Cortex of kidney (tissue), 1 donor: ENCODE data around the gene FRS3.

Experiments
- DNase-seq: peaks from one replicate; lab custom pipeline; 2025; lab: John Stamatoyannopoulos, UW

FRS3 gene

GRCh38 chr6:41741625-41742490, 37.8 kb downstream of the FRS3 start:
- no peak for DNase-seq

- DNase-seq, result no peak
Measured at GRCh38 chr6:41740366-41741162, 39.1 kb downstream of the FRS3 start.

- DNase-seq, result no peak
Measured at GRCh38 chr6:41739041-41739440, 40.7 kb downstream of the FRS3 start.

GRCh38 chr6:41737591-41738130, 42.0 kb downstream of the FRS3 start:
- DNase-seq, result no peak

- DNase-seq, result no peak
Measured at GRCh38 chr6:41736800-41737555, 42.7 kb downstream of the FRS3 start.

- no peak for DNase-seq
Measured at GRCh38 chr6:41736186-41736733, 43.4 kb downstream of the FRS3 start.

GRCh38 chr6:41735427-41736185, 44.1 kb downstream of the FRS3 start, which contains the start of gene TFEB:
TFEB (minus strand) TSS chr6:41735608; CDS start chr6:41691213, 44,395 bp downstream.
- DNase-seq, result peak; percentile 61

GRCh38 chr6:41734666-41735426, 44.9 kb downstream of the FRS3 start:
- no peak for DNase-seq

- no peak for DNase-seq
Measured at GRCh38 chr6:41733707-41734665, 45.7 kb downstream of the FRS3 start.

GRCh38 chr6:41733360-41733706, 46.4 kb downstream of the FRS3 start:
- no peak for DNase-seq

- no peak for DNase-seq
Measured at GRCh38 chr6:41732591-41733359, 46.9 kb downstream of the FRS3 start.

- DNase-seq, result no peak
Measured at GRCh38 chr6:41732149-41732548, 47.6 kb downstream of the FRS3 start.

GRCh38 chr6:41731561-41732086, 48.1 kb downstream of the FRS3 start:
- no peak for DNase-seq

GRCh38 chr6:41730531-41731436, 48.9 kb downstream of the FRS3 start:
- DNase-seq, result no peak

- DNase-seq, result no peak
Measured at GRCh38 chr6:41729624-41730023, 50.1 kb downstream of the FRS3 start.

- DNase-seq, result no peak
Measured at GRCh38 chr6:41728954-41729353, 50.7 kb downstream of the FRS3 start.
